ENCODE data around the gene SEMA4A. TPM values are rescaled to one million over a fixed set of nuclear protein-coding genes. Genes with fewer than 3 reads are reported as not detected.

Gene SEMA4A
- total and polyA plus RNA-seq, 9 of the 15 experiments (the other 6 are each of a cell fraction or from before 2014, with no cell fraction given): 0.04 to 1.7 (median 0.45) TPM

GRCh38 chr1:156129687-156130577 lies 23.5 kb upstream of the SEMA4A start:
- WGBS (ENCODE audit: insufficient coverage, low coverage, missing lambda C conversion rate): 47% methylated on average over 7 of the region's 7 CpGs
- ChIA-PET CTCF (ENCODE audit: low intra/inter-chr PET ratio) (interaction anchor here (0.8 to 5.0 kb wide), 6 partner anchors 30 to 39 kb away, joined by 3 to 71 read pairs (median 6); no protein-coding TSS in a partner anchor), POLR2A (interaction anchor here (0.6 to 6.5 kb wide), 10 partner anchors 10 to 190 kb away, joined by 3 to 76 read pairs (median 3); partner anchors contain the start of gene LMNA)
- Histone ChIP-seq H3K36me3 (ENCODE audit: control insufficient read depth, insufficient read depth, low read length) (peaks cover 73% of the 10 kb centered on the region; the same call in 2 of the 3 replicates), H4K20me1 (replicated peaks; ENCODE audit: control insufficient read depth, insufficient read depth, low read length) (peaks cover 37% of the 10 kb centered on the region), H3K9ac (ENCODE audit: insufficient read depth in 1 of 2, low read depth in 2 of 2, low read length in 2 of 2) (peak overlapping the region; percentile 49 to 87; a peak in 3 of 4 replicates), H3K4me2 (ENCODE audit: insufficient read depth, low read length) (peak overlapping the region; percentile 27; the same call in 1 of the 2 replicates), H3K27ac (ENCODE audit: extremely low read depth, low read depth, low read length) (peak overlapping the region; percentile 76), H3K79me2 (ENCODE audit: control insufficient read depth, insufficient read depth, low read length) (peaks cover 59% of the 10 kb centered on the region), H3K4me1 (replicated peaks in 1 of 2; ENCODE audit: control insufficient read depth in 2 of 2, insufficient read depth in 2 of 2, low read length in 2 of 2) (peaks cover 51 to 54% of the 10 kb centered on the region in 2 experiments), H3K9me3 (replicated peaks; ENCODE audit: control insufficient read depth, insufficient read depth, low read depth, low read length) (no peaks in the 10 kb centered on the region), H2AFZ (ENCODE audit: low read depth, low read length) (no peak overlapping the region), H3K4me3 (no peak overlapping the region), H3K9me1 (ENCODE audit: control insufficient read depth, insufficient read depth, low read length) (peaks cover 10% of the 10 kb centered on the region), H3K27me3 (ENCODE audit: control insufficient read depth in 2 of 2, insufficient read depth in 2 of 2, low read length in 2 of 2) (no peaks in the 10 kb centered on the region)
- peak; percentile 75 for ATAC-seq
- peak; percentile 94 for FAIRE-seq
- no TSS peak for BruUV-seq (replicated peaks)
- intact Hi-C loops (cut with micrococcal nuclease): loop anchor here (1.0 to 10.0 kb wide), 3 partner anchors 34 to 195 kb away; partner anchors contain the start of gene KHDC4
- peak; percentile 72 to 87 (median 80) for DNase-seq (ENCODE audit: extremely low read depth in 1 of 4, low spot score in 3 of 4)
- in situ Hi-C loops (cut with MboI): loop anchor here (5.0 kb wide), 1 partner anchor 38 kb away; no protein-coding TSS in a partner anchor
- TF ChIP-seq ZNF592 (IDR thresholded peaks at IDR 0.05): 0 out of 2 replicates have a peak, but pooled peaks have one; percentile 55
- peak; percentile 50; the same call in 1 of the 2 replicates for TF ChIP-seq TOE1 (IDR thresholded peaks at IDR 0.05; ENCODE audit: borderline replicate concordance)
- 0 out of 2 replicates have a peak, but pooled peaks have one; percentile 34 for TF ChIP-seq TOE1 (CRISPR knock-in tag; IDR thresholded peaks at IDR 0.05; ENCODE audit: borderline replicate concordance, low read depth)
- TF ChIP-seq MYC (IDR thresholded peaks at IDR 0.05; ENCODE audit: low read depth, low read length): peak; percentile 25; the same call in 1 of the 2 replicates
- TF ChIP-seq MYC (CRISPR knock-in tag; IDR thresholded peaks at IDR 0.05; ENCODE audit: borderline replicate concordance, low read depth): no peak
- no peak for TF ChIP-seq TAF1 (IDR thresholded peaks at IDR 0.05; ENCODE audit: control insufficient read depth, extremely low read depth, insufficient read depth, low read length, severe bottlenecking)
- no peak for TF ChIP-seq CBX3 (IDR thresholded peaks at IDR 0.05; ENCODE audit: borderline replicate concordance in 1 of 2, low read length in 2 of 2)
- peak; percentile 63; the same call in 1 of the 2 replicates for TF ChIP-seq STAG1 (CRISPR knock-in tag; IDR thresholded peaks at IDR 0.05; ENCODE audit: borderline replicate concordance)
- peak; percentile 76 for TF ChIP-seq ARID1B (IDR thresholded peaks at IDR 0.05)
- TF ChIP-seq, protein P1, sequence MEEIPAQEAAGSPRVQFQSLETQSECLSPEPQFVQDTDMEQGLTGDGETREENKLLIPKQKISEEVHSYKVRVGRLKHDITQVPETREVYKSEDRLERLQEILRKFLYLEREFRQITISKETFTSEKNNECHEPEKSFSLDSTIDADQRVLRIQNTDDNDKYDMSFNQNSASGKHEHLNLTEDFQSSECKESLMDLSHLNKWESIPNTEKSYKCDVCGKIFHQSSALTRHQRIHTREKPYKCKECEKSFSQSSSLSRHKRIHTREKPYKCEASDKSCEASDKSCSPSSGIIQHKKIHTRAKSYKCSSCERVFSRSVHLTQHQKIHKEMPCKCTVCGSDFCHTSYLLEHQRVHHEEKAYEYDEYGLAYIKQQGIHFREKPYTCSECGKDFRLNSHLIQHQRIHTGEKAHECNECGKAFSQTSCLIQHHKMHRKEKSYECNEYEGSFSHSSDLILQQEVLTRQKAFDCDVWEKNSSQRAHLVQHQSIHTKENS (CRISPR knock-in tag; IDR thresholded peaks at IDR 0.05): no peak
- TF ChIP-seq ZFP36 (IDR thresholded peaks at IDR 0.05; ENCODE audit: low read depth, low read length, partially characterized antibody): peak; percentile 11
- TF ChIP-seq ZZZ3 (IDR thresholded peaks at IDR 0.05): no peak
